ENCODE measurements around the gene PRND. TPM values are rescaled to one million over a fixed set of nuclear protein-coding genes. Genes with fewer than 3 reads are reported as not detected.

The PRND gene
- total and polyA plus RNA-seq, 2 of the 8 experiments (the other 6 are each of a cell fraction or from before 2014, with no cell fraction given) = 0.09 to 0.11 TPM

- TF ChIP-seq CHD7 (IDR thresholded peaks at IDR 0.05; ENCODE audit: insufficient replicate concordance, low read length) (no peak), EZH2 (IDR thresholded peaks at IDR 0.05; ENCODE audit: low read depth, low read length, severe bottlenecking) (no peak), GABPA (IDR thresholded peaks at IDR 0.05; ENCODE audit: borderline replicate concordance, insufficient read depth, low read length) (no peak), GTF2F1 (IDR thresholded peaks at IDR 0.05; ENCODE audit: borderline replicate concordance, low read depth, low read length) (no peak), SIRT6 (IDR thresholded peaks at IDR 0.05; ENCODE audit: low read length) (no peak), EP300 (IDR thresholded peaks at IDR 0.05; ENCODE audit: borderline replicate concordance in 1 of 2, low read depth in 2 of 2, low read length in 2 of 2) (no peak), YY1 (IDR thresholded peaks at IDR 0.05; ENCODE audit: low read depth, low read length) (no peak), SP2 (IDR thresholded peaks at IDR 0.05; ENCODE audit: low read length) (no peak), NANOG (IDR thresholded peaks at IDR 0.05; ENCODE audit: insufficient read depth, low read depth, low read length, poor library complexity, severe bottlenecking) (no peak)
Measured at GRCh38 chr20:4703281-4703676, 18.4 kb upstream of the PRND start (continued).
